Ovary (tissue), 9 donors: ENCODE data around the gene DAPK1. TPM values are rescaled to one million over a fixed set of nuclear protein-coding genes. Genes with fewer than 3 reads are reported as not detected.

Source experiments
- DNase-seq, 5 donors: peaks; one replicate each; pipeline ENCODE4 v3.0.0-alpha.2; 2019 to 2020
- H3K27ac ChIP-seq, 2 donors: fragments of 200-600 bp; one replicate each; pipeline versions ENCODE4 v1.5.1 to v1.8.0; 2019 to 2022
- H3K27me3 ChIP-seq: fragments of 200-600 bp; one replicate; pipeline ENCODE4 v1.8.0; 2022
- H3K36me3 ChIP-seq: fragments of 200-600 bp; sonication (generic); one replicate; pipeline ENCODE4 v1.5.1; 2019
- H3K4me1 ChIP-seq: one replicate; pipeline ENCODE4 v1.8.1; 2013; ENCODE audit warnings: mild to moderate bottlenecking, moderate library complexity; ENCODE audit not compliant: insufficient read depth
- H3K4me3 ChIP-seq: fragments of 200-600 bp; sonication (generic); one replicate; pipeline ENCODE4 v1.5.1; 2017
- H3K9me3 ChIP-seq, 2 donors: fragments of 200-600 bp in 1 of 2; sonication (generic) in 1 of 2; one replicate each; pipeline versions ENCODE4 v1.5.1 to v1.8.1; 2013 to 2019; ENCODE audit warnings: mild to moderate bottlenecking in 1 of 2, moderate library complexity in 1 of 2
- EP300 ChIP-seq: sonication (generic); formaldehyde crosslinking; IDR thresholded peaks from one replicate; pipeline ENCODE4 v1.6.1; 2017; ENCODE audit warnings: antibody characterized with exemption
- POLR2A ChIP-seq: fragments of 450-650 bp; IDR thresholded peaks from one replicate; pipeline ENCODE4 v1.6.1; 2017; ENCODE audit warnings: antibody characterized with exemption, mild to moderate bottlenecking, moderate library complexity
- WGBS, 3 donors: extraction: QIAGEN DNeasy Blood & Tissue Kit in 1 of 3; methylation state at CpG; one replicate each; pipeline versions ENCODE4 v1.1.5 to v1.1.7; 2013 to 2017; 5-methylcytosine and 5-hydroxymethylcytosine counted together
- intact Hi-C, 4 donors: fragments of 100-400 bp; cut with DNase I; formaldehyde crosslinking; loops; one replicate each; pipeline versions ENCODE4 v1.11.0 to v1.15.1; 2022 to 2023
- polyA plus RNA-seq, 2 donors: library from polyadenylated mRNA; stranded (reverse); fragments of 200-250 nt in 1 of 2; fragments of 350-450 nt in 1 of 2; fragmentation: Illumina TruSeq in 1 of 2; extraction: RNeasy Lipid Tissue Mini Kit (QIAGEN cat#74804) in 1 of 2; gene quantifications; one replicate each; pipeline ENCODE4 v1.2.3, GENCODE V29; 2013 to 2014
- total RNA-seq, 7 donors: library from RNA; depleted of rRNA in 2 of 7; stranded (reverse); fragments of >200 nt in 2 of 7; fragmentation: NEBNext Ultra II Directional in 3 of 7; extraction: Animal tissue kit (Norgen Biotek cat#: 25700) in 3 of 7; gene quantifications; one replicate each; pipeline versions ENCODE4 v1.1.0 to v1.2.4, GENCODE V29; 2016 to 2023
- TF ChIP-seq, protein P1 (sequence below), 3 donors: fragments of 450-650 bp in 2 of 3; fragments of 200-600 bp in 1 of 3; IDR thresholded peaks; one replicate each; pipeline versions ENCODE4 v1.5.1 to v1.8.0; 2016 to 2022; ENCODE audit warnings: antibody characterized with exemption in 3 of 3, mild to moderate bottlenecking in 1 of 3
- donor health status: DM: no; HTN: no; CAD: no; lungs with moderate emphysema.
- donor health status: DM: no; HTN: no; CAD: no.
- donor health status: Bipolar disorder and iron deficiency.
- donor health status: DM: yes; HTN: yes; CAD: no.
- donor health status: DM: no; HTN: no; CAD: no.
- donor health status: DM: yes; HTN: yes; CAD: no.

Gene DAPK1
- total and polyA plus RNA-seq, 9 donors: 39.3 to 133 (median 89.6) TPM

- peaks cover 5% of the 10 kb centered on the region for H3K4me1 ChIP-seq
- no peaks in the 10 kb centered on the region for H3K9me3 ChIP-seq
- peak; percentile 94 to 97 (median 95) for DNase-seq
- no peaks in the 10 kb centered on the region for H3K27me3 ChIP-seq
- H3K4me3 ChIP-seq: peak within 1 kb of the TSS; percentile 85
- peak within 1 kb of the TSS; percentile 86 to 93 for H3K27ac ChIP-seq
- H3K36me3 ChIP-seq: no peaks in the 10 kb centered on the region
- TF ChIP-seq POLR2A (peak; percentile 68), EP300 (no peak)
- TF ChIP-seq, protein P1, sequence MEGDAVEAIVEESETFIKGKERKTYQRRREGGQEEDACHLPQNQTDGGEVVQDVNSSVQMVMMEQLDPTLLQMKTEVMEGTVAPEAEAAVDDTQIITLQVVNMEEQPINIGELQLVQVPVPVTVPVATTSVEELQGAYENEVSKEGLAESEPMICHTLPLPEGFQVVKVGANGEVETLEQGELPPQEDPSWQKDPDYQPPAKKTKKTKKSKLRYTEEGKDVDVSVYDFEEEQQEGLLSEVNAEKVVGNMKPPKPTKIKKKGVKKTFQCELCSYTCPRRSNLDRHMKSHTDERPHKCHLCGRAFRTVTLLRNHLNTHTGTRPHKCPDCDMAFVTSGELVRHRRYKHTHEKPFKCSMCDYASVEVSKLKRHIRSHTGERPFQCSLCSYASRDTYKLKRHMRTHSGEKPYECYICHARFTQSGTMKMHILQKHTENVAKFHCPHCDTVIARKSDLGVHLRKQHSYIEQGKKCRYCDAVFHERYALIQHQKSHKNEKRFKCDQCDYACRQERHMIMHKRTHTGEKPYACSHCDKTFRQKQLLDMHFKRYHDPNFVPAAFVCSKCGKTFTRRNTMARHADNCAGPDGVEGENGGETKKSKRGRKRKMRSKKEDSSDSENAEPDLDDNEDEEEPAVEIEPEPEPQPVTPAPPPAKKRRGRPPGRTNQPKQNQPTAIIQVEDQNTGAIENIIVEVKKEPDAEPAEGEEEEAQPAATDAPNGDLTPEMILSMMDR (IDR thresholded peaks at IDR 0.05): peak in 1 of 3 donors; percentile 17
- intact Hi-C loops: no loop called here
- WGBS, 3 donors: 0 to 1% (median 1%) methylated on average over 54 to 67 of the region's 67 CpGs
Observed at GRCh38 chr9:87725900-87726709, 228.4 kb downstream of the DAPK1 start, which contains the start of gene CTSL. CTSL (plus strand) TSS chr9:87726119; CDS start chr9:87727604, 1,485 bp downstream.

DNA sequence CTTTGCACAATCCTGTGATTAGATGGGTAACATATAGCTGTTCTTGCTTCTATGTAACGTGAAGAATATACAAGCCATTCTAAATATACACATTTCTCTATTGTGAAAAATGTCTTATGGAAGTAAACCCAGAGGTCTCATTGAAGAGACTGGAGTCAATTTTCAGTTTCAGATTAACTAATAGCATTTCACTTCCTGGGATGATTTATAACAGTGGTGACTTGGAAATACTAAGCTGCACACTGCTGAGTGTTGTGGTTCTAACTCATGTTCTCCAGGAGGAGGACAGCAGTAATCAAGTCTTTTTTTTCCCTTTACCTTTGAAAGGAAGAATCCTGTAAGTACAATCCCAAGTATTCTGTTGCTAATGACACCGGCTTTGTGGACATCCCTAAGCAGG is 231.6 kb downstream of the DAPK1 start:
- H3K4me3 ChIP-seq: no peak overlapping the region
- WGBS, 3 donors: 91 to 98% (median 95%) methylated on average over 2 of the region's 2 CpGs
- H3K27me3 ChIP-seq: no peaks in the 10 kb centered on the region
- no peaks in the 10 kb centered on the region for H3K36me3 ChIP-seq
- intact Hi-C loops: no loop called here
- no peak overlapping the region for H3K27ac ChIP-seq
- no peak for DNase-seq
- no peaks in the 10 kb centered on the region for H3K9me3 ChIP-seq
- H3K4me1 ChIP-seq: peaks cover 5% of the 10 kb centered on the region
- TF ChIP-seq, protein P1 (IDR thresholded peaks at IDR 0.05): no peak
- no peak for TF ChIP-seq POLR2A
- no peak for TF ChIP-seq EP300

DNA sequence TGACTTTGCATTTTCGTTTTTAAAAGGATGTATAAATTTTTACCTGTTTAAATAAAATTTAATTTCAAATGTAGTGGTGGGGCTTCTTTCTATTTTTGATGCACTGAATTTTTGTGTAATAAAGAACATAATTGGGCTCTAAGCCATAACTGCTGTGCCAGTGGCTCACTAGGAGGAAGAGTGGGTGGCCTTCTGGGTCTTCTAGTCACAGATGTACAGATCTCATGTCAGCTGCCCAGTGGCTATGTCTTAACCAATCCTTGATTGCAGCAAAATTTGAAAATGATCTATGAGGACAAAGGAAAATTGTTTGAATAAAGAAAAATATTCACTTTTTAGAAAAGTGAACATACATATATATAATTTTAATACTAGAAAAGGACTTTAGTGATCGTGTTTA is 233.7 kb downstream of the DAPK1 start:
- Histone ChIP-seq H3K9me3 (no peaks in the 10 kb centered on the region), H3K4me1 (peaks cover 5% of the 10 kb centered on the region), H3K4me3 (no peak overlapping the region), H3K27me3 (no peaks in the 10 kb centered on the region), H3K27ac (no peak overlapping the region), H3K36me3 (no peaks in the 10 kb centered on the region)
- 88% methylated on average over 2 of the region's 2 CpGs for WGBS, 3 donors
- TF ChIP-seq, protein P1 (IDR thresholded peaks at IDR 0.05): no peak
- DNase-seq: no peak
- intact Hi-C loops: no loop called here

DNA sequence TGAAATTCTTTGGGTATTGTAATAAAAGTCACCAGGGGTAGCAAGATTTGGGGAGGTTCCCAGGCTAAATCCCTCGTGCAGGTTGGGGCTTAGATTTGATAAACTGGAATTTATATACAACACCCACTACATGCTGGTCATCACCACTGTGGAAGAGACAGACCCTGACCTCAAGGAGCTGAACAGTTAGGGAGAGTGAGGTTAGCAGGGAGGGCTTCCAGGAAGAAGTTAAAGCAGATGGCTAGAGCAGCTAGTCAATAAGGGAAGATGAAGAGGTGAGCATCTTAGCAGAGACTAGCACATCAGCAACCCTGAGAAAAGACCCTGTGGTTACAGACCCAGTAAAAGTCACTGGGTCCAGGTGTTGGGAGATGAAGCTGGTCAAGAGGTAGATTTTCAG is 234.7 kb downstream of the DAPK1 start:
- no peak overlapping the region for H3K27ac ChIP-seq
- H3K27me3 ChIP-seq: no peaks in the 10 kb centered on the region
- H3K9me3 ChIP-seq: no peaks in the 10 kb centered on the region
- WGBS, 3 donors: 44 to 69% (median 46%) methylated on average over 1 of the region's 1 CpG
- DNase-seq: no peak
- no peaks in the 10 kb centered on the region for H3K36me3 ChIP-seq
- intact Hi-C loops: no loop called here
- H3K4me1 ChIP-seq: peaks cover 3% of the 10 kb centered on the region
- H3K4me3 ChIP-seq: no peak overlapping the region
- TF ChIP-seq, protein P1 (IDR thresholded peaks at IDR 0.05): no peak
- TF ChIP-seq POLR2A (no peak), EP300 (no peak)
